HCT116 (cell line): ENCODE measurements around the gene MSI2.

Experiments used
- CBX3 ChIP-seq: IDR thresholded peaks from 2 replicates; pipeline ENCODE4 v1.6.1; 2012; ENCODE audit warnings: low read depth
- CEBPB ChIP-seq: IDR thresholded peaks from 2 replicates; pipeline ENCODE4 v1.6.1; 2012; ENCODE audit warnings: low read depth
- CTCF ChIP-seq, 3 experiments: fragments of 200-600 bp in 1 of 3; sonication (generic) in 1 of 3; IDR thresholded peaks in 2 of 3; conservative IDR thresholded peaks in 1 of 3; 2 replicates each; pipeline ENCODE4 v1.5.1; 2012 to 2017; ENCODE audit warnings: low read depth in 2 of 3, low read length in 2 of 3, antibody characterized with exemption in 1 of 3, borderline replicate concordance in 1 of 3, control low read depth in 1 of 3, mild to moderate bottlenecking in 1 of 3, mixed read lengths in 1 of 3, mixed run types in 1 of 3, moderate library complexity in 1 of 3; ENCODE audit not compliant: insufficient read depth in 1 of 3
- EGR1 ChIP-seq: IDR thresholded peaks from 2 replicates; pipeline ENCODE4 v1.6.1; 2012; ENCODE audit warnings: low read depth
- EZH2 ChIP-seq: fragments of 200-600 bp; sonication (generic); IDR thresholded peaks from 2 replicates; pipeline ENCODE4 v1.6.1; 2017; ENCODE audit warnings: antibody characterized with exemption, mixed run types
- JUND ChIP-seq: IDR thresholded peaks from 2 replicates; pipeline ENCODE4 v1.6.1; 2012
- POLR2A ChIP-seq: IDR thresholded peaks from 2 replicates; pipeline ENCODE4 v1.7.0; 2011; ENCODE audit warnings: borderline replicate concordance; ENCODE audit not compliant: insufficient read depth, insufficient read length; ENCODE audit errors: extremely low read depth
- TCF7L2 ChIP-seq: IDR thresholded peaks from 2 replicates; pipeline ENCODE4 v1.7.0; 2011; ENCODE audit warnings: borderline replicate concordance, inconsistent platforms; ENCODE audit not compliant: insufficient read depth, insufficient read length; ENCODE audit errors: extremely low read depth

GRCh38 chr17:57215317-57215716 lies 41.0 kb upstream of the MSI2 start:
- TF ChIP-seq EZH2 (no peak), TCF7L2 (no peak), CTCF (IDR thresholded peaks at IDR 0.05 in 2 of 3, conservative IDR thresholded peaks at IDR 0.05 in 1 of 3; ENCODE audit: borderline replicate concordance in 1 of 3, insufficient read depth in 1 of 3, low read depth in 2 of 3, low read length in 2 of 3) (no peak), CBX3 (no peak), POLR2A (no peak), JUND (no peak), CEBPB (no peak), EGR1 (no peak)
